Activated CD4-positive, alpha-beta memory T cell treated with anti-CD3 and anti-CD28 coated beads, Interleukin-2, amount 10 ng/mL, durations not matched to agents 7 days and 5 days (primary cell): ENCODE results near the gene OGG1. TPM values are rescaled to one million over a fixed set of nuclear protein-coding genes. Genes with fewer than 3 reads are reported as not detected.
"Not testable (repeated sequence)": the region's sequence is repeated elsewhere in the genome, so short reads cannot be mapped to it uniquely, and the experiment has no call there.

Experiments used
- CTCF ChIA-PET: fragments of 350-600 bp; sonication (Branson Sonifier 250); formaldehyde crosslinking; loops from one replicate; lab custom pipeline; 2021; ENCODE audit warnings: antibody characterized with exemption, inconsistent platforms; lab: Charles Lee
- POLR2A ChIA-PET: fragments of 350-600 bp; sonication (Branson Sonifier 250); formaldehyde crosslinking; loops from one replicate; lab custom pipeline; 2021; ENCODE audit warnings: antibody characterized with exemption; lab: Charles Lee
- DNase-seq: peaks from one replicate; pipeline ENCODE4 v3.0.0-alpha.2; 2020
- H3K27ac Mint-ChIP-seq: one replicate; pipeline ENCODE4 v1.8.0; 2021; ENCODE audit warnings: mild to moderate bottlenecking, mixed read lengths
- H3K27me3 Mint-ChIP-seq: one replicate; pipeline ENCODE4 v1.8.0; 2021; ENCODE audit warnings: mixed read lengths
- H3K36me3 Mint-ChIP-seq: one replicate; pipeline ENCODE4 v1.8.0; 2021; ENCODE audit warnings: low read depth, mixed read lengths
- H3K4me1 Mint-ChIP-seq: one replicate; pipeline ENCODE4 v1.8.0; 2021; ENCODE audit warnings: mixed read lengths
- H3K4me3 Mint-ChIP-seq: one replicate; pipeline ENCODE4 v1.8.0; 2021; ENCODE audit warnings: mild to moderate bottlenecking, mixed read lengths
- H3K9me3 Mint-ChIP-seq: one replicate; pipeline ENCODE4 v1.8.0; 2021; ENCODE audit warnings: mixed read lengths
- total RNA-seq, 2 experiments: library from RNA; stranded (reverse); gene quantifications; one replicate each; pipeline ENCODE4 v1.2.3, GENCODE V29; 2021

OGG1 gene
- total RNA-seq, 2 experiments from 2014 or later: 29.5 to 34.3 TPM

GRCh38 chr3:9769012-9769411, 19.3 kb downstream of the OGG1 start:
- DNase-seq: no peak
- Mint-ChIP-seq H3K36me3 (peaks cover 6% of the 10 kb centered on the region), H3K4me1 (peaks cover 40% of the 10 kb centered on the region), H3K27me3 (no peaks in the 10 kb centered on the region), H3K9me3 (no peaks in the 10 kb centered on the region), H3K4me3 (peak overlapping the region; percentile 65), H3K27ac (peak overlapping the region; percentile 27)
- CTCF ChIA-PET: interaction anchor here (0.6 to 3.3 kb wide), 5 partner anchors 10 to 344 kb away, joined by 3 to 10 read pairs (median 3); no protein-coding TSS in a partner anchor
- POLR2A ChIA-PET: interaction anchor here (1.0 to 5.2 kb wide), 8 partner anchors 12 to 45 kb away, joined by 3 to 25 read pairs (median 14); partner anchors contain the start of genes ARPC4, BRPF1, OGG1 and TADA3

GRCh38 chr3:9769426-9770275, 19.9 kb downstream of the OGG1 start, which contains the start of gene CAMK1:
Gene CAMK1, minus strand, starts transcription at chr3:9769947. Its CDS starts 2,198 bp downstream, at chr3:9767749.
- ChIA-PET CTCF (interaction anchor here (0.6 to 3.3 kb wide), 6 partner anchors 10 to 1412 kb away, joined by 3 to 10 read pairs (median 3); no protein-coding TSS in a partner anchor), POLR2A (interaction anchor here (0.7 to 5.2 kb wide), 11 partner anchors 9 to 163 kb away, joined by 3 to 25 read pairs (median 9); partner anchors contain the start of genes ARPC4, BRPF1, OGG1 and TADA3)
- DNase-seq: peak; percentile 77
- no peaks in the 10 kb centered on the region for H3K9me3 Mint-ChIP-seq
- peak within 1 kb of the TSS; percentile 71 for H3K4me3 Mint-ChIP-seq
- H3K27ac Mint-ChIP-seq: peak within 1 kb of the TSS; percentile 54
- H3K4me1 Mint-ChIP-seq: peaks cover 40% of the 10 kb centered on the region
- H3K36me3 Mint-ChIP-seq: peaks cover 6% of the 10 kb centered on the region
- no peaks in the 10 kb centered on the region for H3K27me3 Mint-ChIP-seq

GRCh38 chr3:9770276-9770812, 20.6 kb downstream of the OGG1 start:
- Mint-ChIP-seq H3K4me3 (peak overlapping the region; percentile 71), H3K27me3 (no peaks in the 10 kb centered on the region), H3K9me3 (no peaks in the 10 kb centered on the region), H3K36me3 (peaks cover 3% of the 10 kb centered on the region), H3K27ac (no peak overlapping the region), H3K4me1 (peaks cover 38% of the 10 kb centered on the region)
- CTCF ChIA-PET: interaction anchor here (0.6 to 3.3 kb wide), 6 partner anchors 10 to 1413 kb away, joined by 3 to 10 read pairs (median 3); no protein-coding TSS in a partner anchor
- no peak for DNase-seq
- POLR2A ChIA-PET: interaction anchor here (0.7 to 5.2 kb wide), 12 partner anchors 8 to 162 kb away, joined by 3 to 25 read pairs (median 8); partner anchors contain the start of genes ARPC4, BRPF1, OGG1 and TADA3

GRCh38 chr3:9771007-9771406, 21.3 kb downstream of the OGG1 start:
- Mint-ChIP-seq H3K4me1 (peaks cover 38% of the 10 kb centered on the region), H3K4me3 (peak overlapping the region; percentile 32)
- not testable (repeated sequence) for H3K36me3 Mint-ChIP-seq, H3K27me3 Mint-ChIP-seq, DNase-seq, H3K9me3 Mint-ChIP-seq, H3K27ac Mint-ChIP-seq
- POLR2A ChIA-PET: interaction anchor here (1.1 to 5.2 kb wide), 6 partner anchors 7 to 38 kb away, joined by 3 to 25 read pairs (median 14); partner anchors contain the start of genes ARPC4, OGG1 and TADA3
- CTCF ChIA-PET: interaction anchor here (1.0 to 3.3 kb wide), 2 partner anchors 9 to 44 kb away, joined by 3 to 10 read pairs; no protein-coding TSS in a partner anchor

GRCh38 chr3:9776896-9777693, 27.3 kb downstream of the OGG1 start:
- ChIA-PET POLR2A (interaction anchor here (1.2 to 7.5 kb wide), 3 partner anchors 14 to 114 kb away, joined by 4 to 56 read pairs (median 8); partner anchors contain the start of genes ARPC4 and TADA3), CTCF (no interaction called here)
- H3K27me3 Mint-ChIP-seq: no peaks in the 10 kb centered on the region
- no peak overlapping the region for H3K4me3 Mint-ChIP-seq
- H3K36me3 Mint-ChIP-seq: peaks cover 27% of the 10 kb centered on the region
- no peak overlapping the region for H3K27ac Mint-ChIP-seq
- no peaks in the 10 kb centered on the region for H3K9me3 Mint-ChIP-seq
- no peak for DNase-seq
- H3K4me1 Mint-ChIP-seq: peaks cover 46% of the 10 kb centered on the region

- peak overlapping the region; percentile 61 for H3K27ac Mint-ChIP-seq
- H3K9me3 Mint-ChIP-seq: no peaks in the 10 kb centered on the region
- no peaks in the 10 kb centered on the region for H3K27me3 Mint-ChIP-seq
- no peak overlapping the region for H3K4me3 Mint-ChIP-seq
- DNase-seq: no peak
- H3K4me1 Mint-ChIP-seq: peaks cover 50% of the 10 kb centered on the region
- CTCF ChIA-PET: no interaction called here
- POLR2A ChIA-PET: interaction anchor here (1.2 to 7.5 kb wide), 3 partner anchors 13 to 114 kb away, joined by 4 to 56 read pairs (median 8); partner anchors contain the start of genes ARPC4 and TADA3
- H3K36me3 Mint-ChIP-seq: peaks cover 32% of the 10 kb centered on the region
Measured at GRCh38 chr3:9777694-9778021, 27.9 kb downstream of the OGG1 start.

- ChIA-PET CTCF (no interaction called here), POLR2A (interaction anchor here (0.6 to 7.5 kb wide), 5 partner anchors 8 to 113 kb away, joined by 3 to 56 read pairs (median 4); partner anchors contain the start of genes ARPC4, CAMK1 and TADA3)
- Mint-ChIP-seq H3K27me3 (no peaks in the 10 kb centered on the region), H3K36me3 (peaks cover 37% of the 10 kb centered on the region), H3K4me3 (no peak overlapping the region), H3K4me1 (peaks cover 54% of the 10 kb centered on the region), H3K9me3 (no peaks in the 10 kb centered on the region), H3K27ac (peak overlapping the region; percentile 92)
- peak; percentile 27 for DNase-seq
Measured at GRCh38 chr3:9778143-9779074, 28.7 kb downstream of the OGG1 start.

GRCh38 chr3:9779075-9779593, 29.4 kb downstream of the OGG1 start:
- H3K4me3 Mint-ChIP-seq: no peak overlapping the region
- no peak for DNase-seq
- peak overlapping the region; percentile 92 for H3K27ac Mint-ChIP-seq
- CTCF ChIA-PET: no interaction called here
- peaks cover 43% of the 10 kb centered on the region for H3K36me3 Mint-ChIP-seq
- peaks cover 54% of the 10 kb centered on the region for H3K4me1 Mint-ChIP-seq
- no peaks in the 10 kb centered on the region for H3K9me3 Mint-ChIP-seq
- POLR2A ChIA-PET: interaction anchor here (2.0 to 7.5 kb wide), 2 partner anchors 14 to 382 kb away, joined by 6 to 56 read pairs; partner anchors contain the start of genes ARPC4, SETD5 and TADA3
- H3K27me3 Mint-ChIP-seq: no peaks in the 10 kb centered on the region

- DNase-seq: peak; percentile 61
- Mint-ChIP-seq H3K4me3 (peak overlapping the region; percentile 21), H3K9me3 (no peaks in the 10 kb centered on the region), H3K27me3 (no peaks in the 10 kb centered on the region), H3K36me3 (peaks cover 45% of the 10 kb centered on the region), H3K4me1 (peaks cover 54% of the 10 kb centered on the region), H3K27ac (peak overlapping the region; percentile 92)
- CTCF ChIA-PET: interaction anchor here (1.0 to 1.8 kb wide), 3 partner anchors 9 to 13 kb away, joined by 3 to 5 read pairs (median 4); partner anchors contain the start of genes ARPC4, CAMK1 and TADA3
- POLR2A ChIA-PET: interaction anchor here (0.8 to 7.5 kb wide), 10 partner anchors 10 to 383 kb away, joined by 3 to 56 read pairs (median 8); partner anchors contain the start of genes ARPC4, BRPF1, CAMK1 and JAGN1
Measured at GRCh38 chr3:9779721-9780457, 30.1 kb downstream of the OGG1 start.

GRCh38 chr3:9780458-9780812, 30.7 kb downstream of the OGG1 start:
- peak overlapping the region; percentile 92 for H3K27ac Mint-ChIP-seq
- H3K4me1 Mint-ChIP-seq: peaks cover 54% of the 10 kb centered on the region
- peaks cover 49% of the 10 kb centered on the region for H3K36me3 Mint-ChIP-seq
- POLR2A ChIA-PET: interaction anchor here (0.8 to 7.5 kb wide), 10 partner anchors 10 to 384 kb away, joined by 3 to 56 read pairs (median 8); partner anchors contain the start of genes ARPC4, BRPF1, CAMK1 and JAGN1
- H3K9me3 Mint-ChIP-seq: no peaks in the 10 kb centered on the region
- H3K4me3 Mint-ChIP-seq: no peak overlapping the region
- no peak for DNase-seq
- CTCF ChIA-PET: interaction anchor here (1.0 to 1.8 kb wide), 3 partner anchors 9 to 12 kb away, joined by 3 to 5 read pairs (median 4); partner anchors contain the start of genes ARPC4, CAMK1 and TADA3
- H3K27me3 Mint-ChIP-seq: no peaks in the 10 kb centered on the region
